ENCODE data around the gene DDRGK1.

DDRGK1 gene

GRCh38 chr20:3204124-3204794 lies at the start of gene DDRGK1:
TSS of gene DDRGK1 (minus strand) at chr20:3204682. CDS start at chr20:3204627, 55 bp downstream.
- DNase-seq, result peak in 57 of 58 donors; percentile 48 to 94 (median 86)

- peak in 40 of 58 donors; percentile 6 to 70 (median 32) for DNase-seq
Measured at GRCh38 chr20:3251806-3252205, 47.3 kb upstream of the DDRGK1 start.

GRCh38 chr20:3250091-3250504 lies 45.6 kb upstream of the DDRGK1 start:
- no peak for DNase-seq

- no peak for DNase-seq
Measured at GRCh38 chr20:3248993-3249347, 44.5 kb upstream of the DDRGK1 start.

- DNase-seq, result no peak
Measured at GRCh38 chr20:3248167-3248992, 43.9 kb upstream of the DDRGK1 start.

- DNase-seq, result no peak
Measured at GRCh38 chr20:3247638-3248037, 43.2 kb upstream of the DDRGK1 start.

- DNase-seq, result no peak
Measured at GRCh38 chr20:3246682-3247081, 42.2 kb upstream of the DDRGK1 start.

GRCh38 chr20:3245711-3246110 lies 41.2 kb upstream of the DDRGK1 start:
- no peak for DNase-seq

- no peak for DNase-seq
Measured at GRCh38 chr20:3245156-3245555, 40.7 kb upstream of the DDRGK1 start.

- no peak for DNase-seq
Measured at GRCh38 chr20:3244613-3245012, 40.1 kb upstream of the DDRGK1 start.

- no peak for DNase-seq
Measured at GRCh38 chr20:3243718-3244358, 39.4 kb upstream of the DDRGK1 start.

- no peak for DNase-seq
Measured at GRCh38 chr20:3242172-3242692, 37.8 kb upstream of the DDRGK1 start.

- no peak for DNase-seq
Measured at GRCh38 chr20:3240776-3241363, 36.4 kb upstream of the DDRGK1 start.

GRCh38 chr20:3239867-3240775 lies 35.6 kb upstream of the DDRGK1 start:
- DNase-seq, result no peak

- DNase-seq, result peak in 2 of 58 donors; percentile 12 to 19
Measured at GRCh38 chr20:3239026-3239866, 34.8 kb upstream of the DDRGK1 start, which contains the start of gene SLC4A11. TSS of gene SLC4A11 (minus strand) at chr20:3239190. CDS start at chr20:3239137, 53 bp downstream.

- no peak for DNase-seq
Measured at GRCh38 chr20:3238616-3239025, 34.1 kb upstream of the DDRGK1 start.

GRCh38 chr20:3237958-3238615 lies 33.6 kb upstream of the DDRGK1 start:
- DNase-seq, result no peak

GRCh38 chr20:3237011-3237957 lies 32.8 kb upstream of the DDRGK1 start:
- no peak for DNase-seq
